ENCODE results near the gene MSMO1. TPM values are rescaled to one million over a fixed set of nuclear protein-coding genes. Genes with fewer than 3 reads are reported as not detected.

MSMO1 gene
- total and polyA plus RNA-seq, 2 donors (not counting 1 experiment from before 2014, with no cell fraction given) = 7.3 to 30.8 TPM

DNA sequence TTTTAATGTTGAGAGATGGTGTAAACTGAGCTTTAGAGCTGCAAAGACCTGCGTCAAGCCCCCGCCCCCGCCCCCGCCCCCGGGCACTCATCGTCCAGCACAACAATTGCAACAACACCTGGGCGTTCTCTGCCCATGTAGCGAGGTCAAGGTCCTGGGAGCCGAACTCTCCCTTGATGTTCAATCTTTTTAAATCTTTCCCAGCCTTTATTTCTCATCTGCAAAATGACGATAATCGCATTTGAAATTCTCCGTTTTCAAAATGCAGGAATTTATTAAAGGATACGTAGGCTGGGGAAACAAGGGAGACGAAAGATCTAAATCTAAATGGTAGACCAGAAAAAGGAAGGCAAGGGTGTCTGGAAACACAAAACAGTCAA, 648 bp upstream of the MSMO1 start:
- H3K27ac Mint-ChIP-seq = no peak overlapping the region
- Histone ChIP-seq H3K36me3 (replicated peaks in 1 of 2; ENCODE audit: control extremely low read depth in 1 of 2, control insufficient read depth in 1 of 2, extremely low read depth in 1 of 2, insufficient read depth in 2 of 2, low read length in 1 of 2) (no peaks in the 10 kb centered on the region), H2AFZ (ENCODE audit: insufficient read depth, low read depth, low read length, poor library complexity, severe bottlenecking) (peak overlapping the region; percentile 80), H3K27ac (ENCODE audit: low read length in 2 of 2) (peak overlapping the region; percentile 59 to 93), H3K4me3 (ENCODE audit: control extremely low read depth in 1 of 5, extremely low read depth in 1 of 5, insufficient read depth in 1 of 5, low read depth in 2 of 5, low read length in 4 of 5) (peak overlapping the region; percentile 66 to 92 (median 86)), H3K9me3 (ENCODE audit: control extremely low read depth in 1 of 3, control insufficient read depth in 2 of 3, insufficient read depth in 1 of 3, low read length in 2 of 3) (no peaks in the 10 kb centered on the region), H4K20me1 (ENCODE audit: control insufficient read depth, insufficient read depth, low read length, poor library complexity, severe bottlenecking) (peaks cover 9% of the 10 kb centered on the region), H3K9ac (ENCODE audit: low read length) (peak overlapping the region; percentile 77), H3K4me2 (replicated peaks; ENCODE audit: low read depth, low read length, poor library complexity, severe bottlenecking) (peak overlapping the region; percentile 73), H3K27me3 (replicated peaks in 1 of 4; ENCODE audit: control extremely low read depth in 1 of 4, control insufficient read depth in 3 of 4, insufficient read depth in 4 of 4, low read length in 3 of 4) (no peaks in the 10 kb centered on the region), H3K4me1 (ENCODE audit: control insufficient read depth in 2 of 2, insufficient read depth in 2 of 2, low read length in 2 of 2) (peaks cover 20 to 22% of the 10 kb centered on the region in 2 donors), H3K79me2 (ENCODE audit: control insufficient read depth, insufficient read depth, low read length) (peaks cover 43% of the 10 kb centered on the region)
- H3K4me3 Mint-ChIP-seq = no peak overlapping the region
- intact Hi-C loops (cut with micrococcal nuclease) = loop anchor here (1.0 to 10.0 kb wide), 4 partner anchors 72 to 215 kb away; partner anchors contain the start of genes KLHL2 and TMEM192
- H3K27me3 Mint-ChIP-seq = no peaks in the 10 kb centered on the region
- ChIA-PET POLR2A (interaction anchor here (0.5 to 1.1 kb wide), 4 partner anchors 30 to 219 kb away, joined by 3 to 9 read pairs (median 4); partner anchors contain the start of gene TMEM192), CTCF (interaction anchor here (1.0 to 2.0 kb wide), 3 partner anchors 118 to 214 kb away, joined by 3 to 14 read pairs (median 12); partner anchors contain the start of gene TMEM192)
- no peaks in the 10 kb centered on the region for H3K9me3 Mint-ChIP-seq (ENCODE audit: insufficient read depth)
- 0% methylated on average over 6 of the region's 14 CpGs for WGBS (ENCODE audit: insufficient coverage)
- DNase-seq = no peak
- peak; percentile 7 for ATAC-seq (ENCODE audit: low read depth)
- TF ChIP-seq EZH2 (IDR thresholded peaks at IDR 0.05; ENCODE audit: borderline replicate concordance, insufficient read depth, low read depth, low read length, poor library complexity, severe bottlenecking) = no peak
- TF ChIP-seq, protein P1, sequence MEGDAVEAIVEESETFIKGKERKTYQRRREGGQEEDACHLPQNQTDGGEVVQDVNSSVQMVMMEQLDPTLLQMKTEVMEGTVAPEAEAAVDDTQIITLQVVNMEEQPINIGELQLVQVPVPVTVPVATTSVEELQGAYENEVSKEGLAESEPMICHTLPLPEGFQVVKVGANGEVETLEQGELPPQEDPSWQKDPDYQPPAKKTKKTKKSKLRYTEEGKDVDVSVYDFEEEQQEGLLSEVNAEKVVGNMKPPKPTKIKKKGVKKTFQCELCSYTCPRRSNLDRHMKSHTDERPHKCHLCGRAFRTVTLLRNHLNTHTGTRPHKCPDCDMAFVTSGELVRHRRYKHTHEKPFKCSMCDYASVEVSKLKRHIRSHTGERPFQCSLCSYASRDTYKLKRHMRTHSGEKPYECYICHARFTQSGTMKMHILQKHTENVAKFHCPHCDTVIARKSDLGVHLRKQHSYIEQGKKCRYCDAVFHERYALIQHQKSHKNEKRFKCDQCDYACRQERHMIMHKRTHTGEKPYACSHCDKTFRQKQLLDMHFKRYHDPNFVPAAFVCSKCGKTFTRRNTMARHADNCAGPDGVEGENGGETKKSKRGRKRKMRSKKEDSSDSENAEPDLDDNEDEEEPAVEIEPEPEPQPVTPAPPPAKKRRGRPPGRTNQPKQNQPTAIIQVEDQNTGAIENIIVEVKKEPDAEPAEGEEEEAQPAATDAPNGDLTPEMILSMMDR (IDR thresholded peaks at IDR 0.05) = no peak
- H3K4me1 Mint-ChIP-seq = peaks cover 24% of the 10 kb centered on the region

DNA sequence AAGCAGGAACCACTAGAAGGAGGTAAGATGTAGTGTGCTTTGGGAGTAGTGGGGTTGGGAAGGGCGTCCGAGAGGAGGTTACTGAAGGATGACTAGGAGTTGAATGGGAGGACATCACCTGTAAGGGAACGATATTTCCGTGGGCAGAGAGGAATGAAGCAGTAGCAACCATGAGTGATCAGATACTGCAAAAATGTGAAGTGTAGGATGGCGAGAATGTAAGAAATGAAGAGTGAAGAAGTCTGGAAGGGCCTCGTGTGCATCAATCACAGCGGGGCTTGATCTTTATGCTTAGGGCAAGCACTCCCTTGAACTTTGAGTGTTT, 594 bp downstream of the MSMO1 start:
- POLR2A ChIA-PET = no interaction called here
- Histone ChIP-seq H2AFZ (ENCODE audit: insufficient read depth, low read depth, low read length, poor library complexity, severe bottlenecking) (peak overlapping the region; percentile 93), H3K9ac (ENCODE audit: low read length) (peak overlapping the region; percentile 77), H3K27me3 (replicated peaks in 1 of 4; ENCODE audit: control extremely low read depth in 1 of 4, control insufficient read depth in 3 of 4, insufficient read depth in 4 of 4, low read length in 3 of 4) (no peaks in the 10 kb centered on the region), H3K79me2 (ENCODE audit: control insufficient read depth, insufficient read depth, low read length) (peaks cover 53% of the 10 kb centered on the region), H3K4me3 (ENCODE audit: control extremely low read depth in 1 of 5, extremely low read depth in 1 of 5, insufficient read depth in 1 of 5, low read depth in 2 of 5, low read length in 4 of 5) (peak overlapping the region; percentile 66 to 92 (median 84)), H4K20me1 (ENCODE audit: control insufficient read depth, insufficient read depth, low read length, poor library complexity, severe bottlenecking) (peaks cover 16% of the 10 kb centered on the region), H3K4me1 (ENCODE audit: control insufficient read depth in 2 of 2, insufficient read depth in 2 of 2, low read length in 2 of 2) (peaks cover 22 to 28% of the 10 kb centered on the region in 2 donors), H3K27ac (ENCODE audit: low read length in 2 of 2) (peak overlapping the region; percentile 55 to 93), H3K4me2 (replicated peaks; ENCODE audit: low read depth, low read length, poor library complexity, severe bottlenecking) (peak overlapping the region; percentile 69), H3K36me3 (replicated peaks in 1 of 2; ENCODE audit: control extremely low read depth in 1 of 2, control insufficient read depth in 1 of 2, extremely low read depth in 1 of 2, insufficient read depth in 2 of 2, low read length in 1 of 2) (no peaks in the 10 kb centered on the region), H3K9me3 (ENCODE audit: control extremely low read depth in 1 of 3, control insufficient read depth in 2 of 3, insufficient read depth in 1 of 3, low read length in 2 of 3) (no peaks in the 10 kb centered on the region)
- TF ChIP-seq EZH2 (IDR thresholded peaks at IDR 0.05; ENCODE audit: borderline replicate concordance, insufficient read depth, low read depth, low read length, poor library complexity, severe bottlenecking) = no peak
- TF ChIP-seq, protein P1 (IDR thresholded peaks at IDR 0.05) = no peak
- no peak overlapping the region for H3K4me3 Mint-ChIP-seq
- CTCF ChIA-PET = interaction anchor here (1.3 to 2.0 kb wide), 4 partner anchors 17 to 215 kb away, joined by 4 to 14 read pairs (median 8); partner anchors contain the start of gene TMEM192
- intact Hi-C loops (cut with micrococcal nuclease) = loop anchor here (5.0 to 10.0 kb wide), 2 partner anchors 73 to 196 kb away; no protein-coding TSS in a partner anchor
- no peak for DNase-seq
- no peak overlapping the region for H3K27ac Mint-ChIP-seq
- no peaks in the 10 kb centered on the region for H3K9me3 Mint-ChIP-seq (ENCODE audit: insufficient read depth)
- H3K4me1 Mint-ChIP-seq = peaks cover 33% of the 10 kb centered on the region
- no peaks in the 10 kb centered on the region for H3K27me3 Mint-ChIP-seq
- ATAC-seq (ENCODE audit: low read depth) = no peak
- 1% methylated on average over 7 of the region's 7 CpGs for WGBS (ENCODE audit: insufficient coverage)

Data from B cell (primary cell).